ENCODE results near the gene RNF44. TPM values are rescaled to one million over a fixed set of nuclear protein-coding genes. Genes with fewer than 3 reads are reported as not detected.
A peak's percentile ranks its signal among the peaks of the same experiment; 100 is the strongest.

RNF44 gene
- total RNA-seq, 4 donors from 2014 or later = 8.8 to 23.1 (median 15.5) TPM

DNA sequence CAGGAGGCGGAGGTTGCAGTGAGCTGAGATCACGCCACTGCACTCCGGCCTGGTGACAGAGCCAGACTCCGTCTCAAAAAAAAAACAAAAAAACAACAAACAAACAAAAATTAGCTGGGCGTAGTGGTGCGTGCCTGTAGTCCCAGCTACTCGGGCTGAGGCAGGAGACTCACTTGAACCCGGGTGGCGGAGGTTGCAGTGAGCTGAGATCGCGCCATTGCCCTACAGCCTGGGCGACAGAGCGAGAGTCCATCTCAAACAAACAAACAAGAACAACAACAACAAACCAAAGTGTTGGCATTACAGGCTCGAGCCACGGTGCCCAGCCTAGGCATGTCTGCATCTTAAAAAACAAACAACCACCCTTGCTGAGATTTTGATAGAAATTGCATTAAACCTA is 12.2 kb downstream of the RNF44 start:
- intact Hi-C loops (cut with DNase I) = no loop called here
- H3K27ac ChIP-seq = no peak overlapping the region
- no peak for TF ChIP-seq POLR2A (IDR thresholded peaks at IDR 0.05)
- TF ChIP-seq, protein P1, sequence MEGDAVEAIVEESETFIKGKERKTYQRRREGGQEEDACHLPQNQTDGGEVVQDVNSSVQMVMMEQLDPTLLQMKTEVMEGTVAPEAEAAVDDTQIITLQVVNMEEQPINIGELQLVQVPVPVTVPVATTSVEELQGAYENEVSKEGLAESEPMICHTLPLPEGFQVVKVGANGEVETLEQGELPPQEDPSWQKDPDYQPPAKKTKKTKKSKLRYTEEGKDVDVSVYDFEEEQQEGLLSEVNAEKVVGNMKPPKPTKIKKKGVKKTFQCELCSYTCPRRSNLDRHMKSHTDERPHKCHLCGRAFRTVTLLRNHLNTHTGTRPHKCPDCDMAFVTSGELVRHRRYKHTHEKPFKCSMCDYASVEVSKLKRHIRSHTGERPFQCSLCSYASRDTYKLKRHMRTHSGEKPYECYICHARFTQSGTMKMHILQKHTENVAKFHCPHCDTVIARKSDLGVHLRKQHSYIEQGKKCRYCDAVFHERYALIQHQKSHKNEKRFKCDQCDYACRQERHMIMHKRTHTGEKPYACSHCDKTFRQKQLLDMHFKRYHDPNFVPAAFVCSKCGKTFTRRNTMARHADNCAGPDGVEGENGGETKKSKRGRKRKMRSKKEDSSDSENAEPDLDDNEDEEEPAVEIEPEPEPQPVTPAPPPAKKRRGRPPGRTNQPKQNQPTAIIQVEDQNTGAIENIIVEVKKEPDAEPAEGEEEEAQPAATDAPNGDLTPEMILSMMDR (IDR thresholded peaks at IDR 0.05) = no peak
- no peaks in the 10 kb centered on the region for H3K9me3 ChIP-seq
- no peaks in the 10 kb centered on the region for H3K27me3 ChIP-seq
- no peak overlapping the region for H3K4me3 ChIP-seq
- H3K36me3 ChIP-seq = peaks cover 10 to 45% (median 26%) of the 10 kb centered on the region in 3 donors
- 89 to 95% methylated on average over 11 to 15 of the region's 15 CpGs for WGBS, 2 donors
- peaks cover 15 to 37% (median 17%) of the 10 kb centered on the region in 3 donors for H3K4me1 ChIP-seq
- no peak for DNase-seq

DNA sequence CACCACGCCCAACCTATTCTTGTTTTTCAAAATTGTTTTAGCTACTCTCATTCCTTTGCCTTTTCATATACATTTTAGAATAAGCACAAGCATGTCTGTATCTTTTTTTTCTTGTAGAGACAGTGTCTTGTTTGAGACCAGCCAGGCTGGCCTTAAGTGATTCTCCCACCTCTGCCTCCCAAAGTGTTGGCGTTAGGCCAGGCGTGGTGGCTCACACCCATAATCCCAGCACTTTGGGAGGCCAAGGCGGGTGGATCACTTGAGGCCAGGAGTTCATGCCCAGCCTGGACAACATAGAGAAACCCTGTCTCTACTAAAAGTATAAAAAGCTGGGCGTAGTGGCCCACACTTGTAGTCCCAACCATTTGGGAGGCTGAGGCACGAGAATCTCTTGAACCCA is 13.1 kb downstream of the RNF44 start:
- no peak for DNase-seq
- Histone ChIP-seq H3K27ac (peak overlapping the region in 1 of 4 donors; percentile 17), H3K4me3 (no peak overlapping the region), H3K27me3 (no peaks in the 10 kb centered on the region), H3K9me3 (no peaks in the 10 kb centered on the region), H3K4me1 (peaks cover 11 to 29% (median 13%) of the 10 kb centered on the region in 3 donors), H3K36me3 (peaks cover 3 to 37% (median 18%) of the 10 kb centered on the region in 3 donors)
- intact Hi-C loops (cut with DNase I) = no loop called here
- 68 to 82% methylated on average over 3 of the region's 6 CpGs for WGBS, 2 donors
- TF ChIP-seq POLR2A (IDR thresholded peaks at IDR 0.05) = no peak
- TF ChIP-seq, protein P1 (IDR thresholded peaks at IDR 0.05) = no peak

GRCh38 chr5:176521699-176522263 is 15.4 kb downstream of the RNF44 start:
- no peak for TF ChIP-seq POLR2A (IDR thresholded peaks at IDR 0.05)
- TF ChIP-seq, protein P1 (IDR thresholded peaks at IDR 0.05) = no peak
- intact Hi-C loops (cut with DNase I) = no loop called here
- 69 to 87% methylated on average over 10 of the region's 10 CpGs for WGBS, 2 donors

GRCh38 chr5:176521286-176521685 is 15.9 kb downstream of the RNF44 start:
- H3K4me3 ChIP-seq = no peak overlapping the region
- H3K36me3 ChIP-seq = peaks cover 0 to 11% (median 0%) of the 10 kb centered on the region in 3 donors
- 88 to 90% methylated on average over 5 of the region's 7 CpGs for WGBS, 2 donors
- DNase-seq = no peak
- no peaks in the 10 kb centered on the region for H3K9me3 ChIP-seq
- H3K27me3 ChIP-seq = no peaks in the 10 kb centered on the region
- intact Hi-C loops (cut with DNase I) = no loop called here
- H3K4me1 ChIP-seq = peaks cover 0 to 18% (median 4%) of the 10 kb centered on the region in 3 donors
- TF ChIP-seq, protein P1 (IDR thresholded peaks at IDR 0.05) = no peak
- TF ChIP-seq POLR2A (IDR thresholded peaks at IDR 0.05) = no peak
- H3K27ac ChIP-seq = no peak overlapping the region

More at GRCh38 chr5:176521699-176522263, 15.4 kb downstream of the RNF44 start:
- H3K27ac ChIP-seq = no peak overlapping the region
- H3K9me3 ChIP-seq = no peaks in the 10 kb centered on the region
- peaks cover 0 to 18% (median 4%) of the 10 kb centered on the region in 3 donors for H3K4me1 ChIP-seq
- H3K27me3 ChIP-seq = no peaks in the 10 kb centered on the region
- H3K4me3 ChIP-seq = no peak overlapping the region
- no peak for DNase-seq
- peaks cover 0 to 13% (median 0%) of the 10 kb centered on the region in 3 donors for H3K36me3 ChIP-seq

GRCh38 chr5:176519810-176520720 is 17.1 kb downstream of the RNF44 start:
- Histone ChIP-seq H3K4me1 (peaks cover 0 to 18% (median 4%) of the 10 kb centered on the region in 3 donors), H3K9me3 (no peaks in the 10 kb centered on the region), H3K27me3 (no peaks in the 10 kb centered on the region), H3K4me3 (no peak overlapping the region), H3K27ac (no peak overlapping the region), H3K36me3 (no peaks in the 10 kb centered on the region)
- 73% methylated on average over 14 to 16 of the region's 16 CpGs for WGBS, 2 donors
- no peak for TF ChIP-seq POLR2A (IDR thresholded peaks at IDR 0.05)
- TF ChIP-seq, protein P1 (IDR thresholded peaks at IDR 0.05) = no peak
- intact Hi-C loops (cut with DNase I) = no loop called here
- DNase-seq = no peak
